ENCODE data around the gene EREG.
"Not testable (repeated sequence)": the region's sequence is repeated elsewhere in the genome, so short reads cannot be mapped to it uniquely, and the experiment has no call there.

EREG gene

GRCh38 chr4:74339501-74339900, 25.4 kb upstream of the EREG start:
- Histone ChIP-seq H3K27ac (ENCODE audit: low read depth, low read length) (no peak overlapping the region), H3K9me3 (ENCODE audit: control insufficient read depth in 5 of 5, low read length in 5 of 5) (peaks cover 0 to 9% (median 7%) of the 10 kb centered on the region in 5 donors), H3K36me3 (ENCODE audit: control insufficient read depth in 5 of 5, insufficient read depth in 5 of 5, low read length in 5 of 5) (no peaks in the 10 kb centered on the region), H3K4me3 (ENCODE audit: low read depth in 1 of 5, low read length in 5 of 5) (no peak overlapping the region), H3K9ac (ENCODE audit: low read length in 5 of 5) (no peak overlapping the region), H3K4me1 (ENCODE audit: control insufficient read depth in 5 of 5, insufficient read depth in 5 of 5, low read length in 5 of 5) (no peaks in the 10 kb centered on the region), H3K27me3 (ENCODE audit: control insufficient read depth in 5 of 5, insufficient read depth in 4 of 5, low read length in 5 of 5) (no peaks in the 10 kb centered on the region)

- H3K36me3 ChIP-seq (ENCODE audit: control insufficient read depth in 5 of 5, insufficient read depth in 5 of 5, low read length in 5 of 5); H3K9ac ChIP-seq (ENCODE audit: low read length in 5 of 5); H3K27me3 ChIP-seq (ENCODE audit: control insufficient read depth in 5 of 5, insufficient read depth in 4 of 5, low read length in 5 of 5); H3K4me1 ChIP-seq (ENCODE audit: control insufficient read depth in 5 of 5, insufficient read depth in 5 of 5, low read length in 5 of 5); H3K27ac ChIP-seq (ENCODE audit: low read depth, low read length); H3K4me3 ChIP-seq (ENCODE audit: low read depth in 1 of 5, low read length in 5 of 5): not testable (repeated sequence)
- H3K9me3 ChIP-seq (ENCODE audit: control insufficient read depth in 5 of 5, low read length in 5 of 5) = peaks cover 0 to 11% (median 7%) of the 10 kb centered on the region in 5 donors
These were observed 24.5 kb upstream of the EREG start for GRCh38 chr4:74340421-74340820.

- Histone ChIP-seq H3K36me3 (ENCODE audit: control insufficient read depth in 5 of 5, insufficient read depth in 5 of 5, low read length in 5 of 5) (no peaks in the 10 kb centered on the region), H3K27me3 (ENCODE audit: control insufficient read depth in 5 of 5, insufficient read depth in 4 of 5, low read length in 5 of 5) (no peaks in the 10 kb centered on the region), H3K9ac (ENCODE audit: low read length in 5 of 5) (no peak overlapping the region), H3K4me3 (ENCODE audit: low read depth in 1 of 5, low read length in 5 of 5) (no peak overlapping the region), H3K9me3 (ENCODE audit: control insufficient read depth in 5 of 5, low read length in 5 of 5) (peaks cover 0 to 11% (median 7%) of the 10 kb centered on the region in 5 donors), H3K27ac (ENCODE audit: low read depth, low read length) (no peak overlapping the region), H3K4me1 (ENCODE audit: control insufficient read depth in 5 of 5, insufficient read depth in 5 of 5, low read length in 5 of 5) (no peaks in the 10 kb centered on the region)
These were observed 20.9 kb upstream of the EREG start for GRCh38 chr4:74344031-74344430.

DNA sequence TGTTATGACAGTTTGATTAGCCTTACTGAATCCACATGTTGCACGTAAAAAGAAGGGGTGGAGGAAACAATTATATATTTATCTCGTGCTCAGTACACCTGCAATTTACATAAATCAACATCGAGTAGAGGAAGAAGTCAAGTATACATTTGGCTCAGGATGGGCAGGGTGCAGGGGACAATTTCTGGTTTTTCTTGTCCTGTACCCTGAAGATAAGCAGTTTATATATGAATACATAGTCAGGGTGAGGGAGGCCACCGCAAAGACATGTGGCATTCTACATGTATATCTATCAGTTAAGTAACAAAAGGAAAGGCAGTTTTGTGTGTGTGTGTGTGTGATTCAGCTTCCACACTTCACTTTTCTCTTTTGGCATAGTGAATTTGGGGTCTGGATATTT, 11.1 kb upstream of the EREG start:
- H3K36me3 ChIP-seq (ENCODE audit: control insufficient read depth in 5 of 5, insufficient read depth in 5 of 5, low read length in 5 of 5) = no peaks in the 10 kb centered on the region
- no peak overlapping the region for H3K9ac ChIP-seq (ENCODE audit: low read length in 5 of 5)
- no peaks in the 10 kb centered on the region for H3K4me1 ChIP-seq (ENCODE audit: control insufficient read depth in 5 of 5, insufficient read depth in 5 of 5, low read length in 5 of 5)
- no peak overlapping the region for H3K27ac ChIP-seq (ENCODE audit: low read depth, low read length)
- H3K9me3 ChIP-seq (ENCODE audit: control insufficient read depth in 5 of 5, low read length in 5 of 5) = no peaks in the 10 kb centered on the region
- H3K4me3 ChIP-seq (ENCODE audit: low read depth in 1 of 5, low read length in 5 of 5) = no peak overlapping the region
- H3K27me3 ChIP-seq (ENCODE audit: control insufficient read depth in 5 of 5, insufficient read depth in 4 of 5, low read length in 5 of 5) = no peaks in the 10 kb centered on the region

GRCh38 chr4:74357965-74358364, 7.0 kb upstream of the EREG start:
- Histone ChIP-seq H3K27ac (ENCODE audit: low read depth, low read length) (no peak overlapping the region), H3K9me3 (ENCODE audit: control insufficient read depth in 5 of 5, low read length in 5 of 5) (no peaks in the 10 kb centered on the region), H3K4me3 (ENCODE audit: low read depth in 1 of 5, low read length in 5 of 5) (no peak overlapping the region), H3K27me3 (ENCODE audit: control insufficient read depth in 5 of 5, insufficient read depth in 4 of 5, low read length in 5 of 5) (peaks cover 0 to 3% (median 0%) of the 10 kb centered on the region in 5 donors), H3K4me1 (ENCODE audit: control insufficient read depth in 5 of 5, insufficient read depth in 5 of 5, low read length in 5 of 5) (no peaks in the 10 kb centered on the region), H3K36me3 (ENCODE audit: control insufficient read depth in 5 of 5, insufficient read depth in 5 of 5, low read length in 5 of 5) (no peaks in the 10 kb centered on the region), H3K9ac (ENCODE audit: low read length in 5 of 5) (no peak overlapping the region)

GRCh38 chr4:74361671-74362070, 3.3 kb upstream of the EREG start:
- Histone ChIP-seq H3K27me3 (ENCODE audit: control insufficient read depth in 5 of 5, insufficient read depth in 4 of 5, low read length in 5 of 5) (peaks cover 3 to 24% (median 9%) of the 10 kb centered on the region in 5 donors), H3K27ac (ENCODE audit: low read depth, low read length) (no peak overlapping the region), H3K4me1 (ENCODE audit: control insufficient read depth in 5 of 5, insufficient read depth in 5 of 5, low read length in 5 of 5) (peaks cover 0 to 15% (median 15%) of the 10 kb centered on the region in 5 donors), H3K4me3 (ENCODE audit: low read depth in 1 of 5, low read length in 5 of 5) (no peak overlapping the region), H3K9ac (ENCODE audit: low read length in 5 of 5) (no peak overlapping the region), H3K36me3 (ENCODE audit: control insufficient read depth in 5 of 5, insufficient read depth in 5 of 5, low read length in 5 of 5) (no peaks in the 10 kb centered on the region), H3K9me3 (ENCODE audit: control insufficient read depth in 5 of 5, low read length in 5 of 5) (no peaks in the 10 kb centered on the region)

GRCh38 chr4:74362347-74362746, 2.6 kb upstream of the EREG start:
- Histone ChIP-seq H3K27me3 (ENCODE audit: control insufficient read depth in 5 of 5, insufficient read depth in 4 of 5, low read length in 5 of 5) (peaks cover 3 to 24% (median 9%) of the 10 kb centered on the region in 5 donors), H3K4me3 (ENCODE audit: low read depth in 1 of 5, low read length in 5 of 5) (no peak overlapping the region), H3K9me3 (ENCODE audit: control insufficient read depth in 5 of 5, low read length in 5 of 5) (no peaks in the 10 kb centered on the region), H3K9ac (ENCODE audit: low read length in 5 of 5) (no peak overlapping the region), H3K36me3 (ENCODE audit: control insufficient read depth in 5 of 5, insufficient read depth in 5 of 5, low read length in 5 of 5) (no peaks in the 10 kb centered on the region), H3K4me1 (ENCODE audit: control insufficient read depth in 5 of 5, insufficient read depth in 5 of 5, low read length in 5 of 5) (peaks cover 0 to 15% (median 15%) of the 10 kb centered on the region in 5 donors), H3K27ac (ENCODE audit: low read depth, low read length) (no peak overlapping the region)

- Histone ChIP-seq H3K9me3 (ENCODE audit: control insufficient read depth in 5 of 5, low read length in 5 of 5) (no peaks in the 10 kb centered on the region), H3K27ac (ENCODE audit: low read depth, low read length) (no peak overlapping the region), H3K4me3 (ENCODE audit: low read depth in 1 of 5, low read length in 5 of 5) (no peak overlapping the region), H3K27me3 (ENCODE audit: control insufficient read depth in 5 of 5, insufficient read depth in 4 of 5, low read length in 5 of 5) (peaks cover 3 to 24% (median 9%) of the 10 kb centered on the region in 5 donors), H3K4me1 (ENCODE audit: control insufficient read depth in 5 of 5, insufficient read depth in 5 of 5, low read length in 5 of 5) (peaks cover 0 to 15% (median 15%) of the 10 kb centered on the region in 5 donors), H3K36me3 (ENCODE audit: control insufficient read depth in 5 of 5, insufficient read depth in 5 of 5, low read length in 5 of 5) (no peaks in the 10 kb centered on the region), H3K9ac (ENCODE audit: low read length in 5 of 5) (no peak overlapping the region)
These were observed 691 bp upstream of the EREG start for GRCh38 chr4:74364256-74364651.

DNA sequence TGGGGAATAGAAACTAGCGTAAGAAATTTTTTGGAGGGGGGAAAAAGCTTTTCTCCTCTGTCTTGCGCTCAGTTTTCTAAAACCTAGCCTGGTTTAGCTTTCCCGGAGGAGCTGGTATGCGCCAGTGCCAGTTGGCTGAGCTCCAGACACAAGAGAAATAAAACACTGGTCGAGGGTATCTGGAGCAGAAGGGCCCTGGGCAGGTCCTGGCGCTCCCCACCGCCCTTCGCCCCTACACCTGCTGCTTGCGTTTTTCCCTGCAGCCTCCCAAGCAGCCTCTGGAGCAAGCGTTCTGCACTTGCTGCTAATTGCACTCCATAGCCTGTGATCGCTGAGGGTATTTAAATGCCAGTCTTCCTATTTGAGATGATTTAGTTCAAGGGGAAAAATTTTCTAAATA, 816 bp downstream of the EREG start:
- H3K36me3 ChIP-seq (ENCODE audit: control insufficient read depth in 5 of 5, insufficient read depth in 5 of 5, low read length in 5 of 5) = no peaks in the 10 kb centered on the region
- H3K4me1 ChIP-seq (ENCODE audit: control insufficient read depth in 5 of 5, insufficient read depth in 5 of 5, low read length in 5 of 5) = peaks cover 0 to 15% (median 15%) of the 10 kb centered on the region in 5 donors
- peak overlapping the region in 2 of 5 donors; percentile 9 to 60 for H3K4me3 ChIP-seq (ENCODE audit: low read depth in 1 of 5, low read length in 5 of 5)
- no peak overlapping the region for H3K9ac ChIP-seq (ENCODE audit: low read length in 5 of 5)
- H3K9me3 ChIP-seq (ENCODE audit: control insufficient read depth in 5 of 5, low read length in 5 of 5) = no peaks in the 10 kb centered on the region
- H3K27me3 ChIP-seq (ENCODE audit: control insufficient read depth in 5 of 5, insufficient read depth in 4 of 5, low read length in 5 of 5) = peaks cover 3 to 21% (median 9%) of the 10 kb centered on the region in 5 donors
- no peak overlapping the region for H3K27ac ChIP-seq (ENCODE audit: low read depth, low read length)

- H3K27me3 ChIP-seq (ENCODE audit: control insufficient read depth in 5 of 5, insufficient read depth in 4 of 5, low read length in 5 of 5) = peaks cover 3 to 21% (median 9%) of the 10 kb centered on the region in 5 donors
- peaks cover 0 to 15% (median 15%) of the 10 kb centered on the region in 5 donors for H3K4me1 ChIP-seq (ENCODE audit: control insufficient read depth in 5 of 5, insufficient read depth in 5 of 5, low read length in 5 of 5)
- H3K27ac ChIP-seq (ENCODE audit: low read depth, low read length) = no peak overlapping the region
- no peak overlapping the region for H3K9ac ChIP-seq (ENCODE audit: low read length in 5 of 5)
- H3K36me3 ChIP-seq (ENCODE audit: control insufficient read depth in 5 of 5, insufficient read depth in 5 of 5, low read length in 5 of 5) = no peaks in the 10 kb centered on the region
- H3K9me3 ChIP-seq (ENCODE audit: control insufficient read depth in 5 of 5, low read length in 5 of 5) = no peaks in the 10 kb centered on the region
- no peak overlapping the region for H3K4me3 ChIP-seq (ENCODE audit: low read depth in 1 of 5, low read length in 5 of 5)
These were observed 1.5 kb downstream of the EREG start for GRCh38 chr4:74366367-74366911.

Measured in subcutaneous abdominal adipose tissue (tissue), 5 donors.